T follicular helper cell (primary cell): ENCODE measurements around the gene BSG.

ENCODE experiments used
- DNase-seq: peaks from one replicate; pipeline ENCODE4 v3.0.0-alpha.2; 2020; ENCODE audit warnings: low read depth

BSG gene

DNA sequence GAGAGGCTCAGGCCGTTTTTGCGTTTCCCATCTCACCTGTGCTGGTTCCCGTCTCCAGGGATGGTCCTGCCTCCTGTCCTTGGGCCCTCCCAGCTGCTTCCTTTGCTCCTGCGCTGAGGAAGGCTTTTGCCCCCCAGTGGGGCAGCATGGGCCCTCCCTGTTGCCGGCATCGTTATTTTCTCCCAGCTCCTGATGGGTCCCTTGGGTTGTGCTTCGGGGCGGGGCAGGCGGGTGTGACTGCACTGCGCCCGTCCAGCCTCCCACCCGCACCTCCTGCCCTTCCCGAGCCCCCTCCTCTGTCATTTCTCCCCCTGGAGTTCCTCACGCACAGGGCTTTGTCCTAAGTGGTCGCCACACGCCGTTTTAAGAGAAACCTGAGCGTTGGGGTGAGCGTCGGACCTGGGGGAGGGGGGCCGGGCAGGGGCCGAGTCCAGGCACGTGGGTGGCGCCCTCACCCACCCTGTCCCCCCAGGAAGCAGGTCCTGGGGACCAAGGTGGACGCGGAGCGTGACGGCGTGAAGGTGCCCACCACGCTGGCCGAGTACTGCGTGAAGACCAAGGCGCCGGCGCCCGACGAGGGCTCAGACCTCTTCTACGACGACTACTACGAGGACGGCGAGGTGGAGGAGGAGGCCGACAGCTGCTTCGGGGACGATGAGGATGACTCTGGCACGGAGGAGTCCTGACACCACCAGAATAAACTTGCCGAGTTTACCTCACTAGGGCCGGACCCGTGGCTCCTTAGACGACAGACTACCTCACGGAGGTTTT, 31.3 kb upstream of the BSG start:
- no peak for DNase-seq

DNA sequence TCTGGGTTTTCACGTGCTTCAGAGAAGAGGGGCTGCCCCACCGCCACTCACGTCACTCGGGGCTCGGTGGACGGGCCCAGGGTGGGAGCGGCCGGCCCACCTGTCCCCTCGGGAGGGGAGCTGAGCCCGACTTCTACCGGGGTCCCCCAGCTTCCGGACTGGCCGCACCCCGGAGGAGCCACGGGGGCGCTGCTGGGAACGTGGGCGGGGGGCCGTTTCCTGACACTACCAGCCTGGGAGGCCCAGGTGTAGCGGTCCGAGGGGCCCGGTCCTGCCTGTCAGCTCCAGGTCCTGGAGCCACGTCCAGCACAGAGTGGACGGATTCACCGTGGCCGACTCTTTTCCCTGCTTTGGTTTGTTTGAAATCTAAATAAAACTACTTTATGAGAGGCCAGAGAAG, 30.7 kb upstream of the BSG start:
- no peak for DNase-seq

DNA sequence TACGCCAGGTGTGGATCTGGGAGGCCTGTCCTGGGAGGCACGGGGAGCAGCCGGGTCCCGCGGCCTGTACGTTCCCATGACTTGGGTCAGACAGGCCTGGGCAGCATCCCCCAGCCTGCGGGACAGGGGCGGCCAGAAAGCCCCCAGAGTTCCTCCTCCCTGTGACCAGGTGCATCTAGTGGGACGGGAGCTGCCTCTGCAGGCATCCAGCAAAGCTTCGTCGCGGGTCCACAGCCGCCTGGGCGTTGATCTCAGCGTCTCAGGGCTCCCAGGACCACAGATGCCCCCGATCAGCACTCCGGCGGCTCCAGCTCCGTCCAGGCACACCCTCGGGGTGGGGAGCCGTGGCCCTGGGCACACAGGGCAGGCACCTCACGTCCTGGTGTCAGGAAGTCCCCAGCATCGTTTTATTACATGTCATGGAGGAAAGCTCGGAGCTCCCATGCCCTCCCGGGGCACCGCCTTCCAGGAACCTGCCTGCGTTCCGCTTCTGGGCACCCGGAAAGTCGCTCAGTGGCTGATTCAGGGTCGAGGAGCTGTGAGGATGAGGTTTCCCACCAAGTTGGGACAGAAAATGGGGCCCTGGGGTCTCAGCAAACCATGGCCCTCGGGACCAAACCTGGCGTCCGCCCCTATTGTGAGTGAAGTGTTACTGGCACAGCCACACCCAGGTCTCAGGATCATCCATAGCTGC, 30.1 kb upstream of the BSG start:
- no peak for DNase-seq

DNA sequence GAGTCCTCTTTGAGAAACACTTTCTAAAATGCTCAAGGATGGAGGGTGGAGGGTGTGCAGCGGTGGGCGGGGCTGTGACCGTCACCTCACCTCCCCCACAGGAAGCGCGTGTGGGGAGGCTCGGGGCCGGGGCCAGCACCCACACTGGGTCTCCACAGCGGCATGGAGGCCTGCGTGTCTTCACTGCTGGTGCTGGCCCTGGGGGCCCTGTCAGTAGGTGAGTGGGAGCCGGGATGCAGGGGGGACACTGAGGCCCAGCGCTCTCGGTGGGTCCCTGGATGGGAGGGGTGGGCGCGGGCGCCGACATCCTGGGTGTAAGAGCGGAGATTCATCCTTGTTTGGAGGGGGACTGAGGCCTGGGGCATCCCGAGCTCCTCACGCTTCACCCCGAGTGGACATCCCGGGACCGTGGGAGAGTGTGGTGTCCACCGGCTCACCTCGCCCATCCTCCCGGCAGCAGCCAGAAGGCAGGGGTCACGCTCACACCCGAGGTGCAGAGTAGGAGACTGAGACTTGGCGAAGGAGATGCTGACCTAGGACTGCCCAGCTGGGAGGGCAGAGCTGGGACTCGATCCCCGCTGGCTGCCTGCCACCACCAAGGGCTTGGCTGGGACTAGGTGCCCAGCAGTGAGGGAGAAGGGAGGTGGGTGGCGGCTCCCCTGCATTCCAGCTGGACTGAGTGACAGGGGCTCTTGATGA, 28.3 kb upstream of the BSG start, which contains the start of gene GZMM:
TSS of gene GZMM (plus strand) at position 144 of the 699 bp plus-strand sequence. CDS start at position 163, 19 bp downstream.
- peak; percentile 72 for DNase-seq

DNA sequence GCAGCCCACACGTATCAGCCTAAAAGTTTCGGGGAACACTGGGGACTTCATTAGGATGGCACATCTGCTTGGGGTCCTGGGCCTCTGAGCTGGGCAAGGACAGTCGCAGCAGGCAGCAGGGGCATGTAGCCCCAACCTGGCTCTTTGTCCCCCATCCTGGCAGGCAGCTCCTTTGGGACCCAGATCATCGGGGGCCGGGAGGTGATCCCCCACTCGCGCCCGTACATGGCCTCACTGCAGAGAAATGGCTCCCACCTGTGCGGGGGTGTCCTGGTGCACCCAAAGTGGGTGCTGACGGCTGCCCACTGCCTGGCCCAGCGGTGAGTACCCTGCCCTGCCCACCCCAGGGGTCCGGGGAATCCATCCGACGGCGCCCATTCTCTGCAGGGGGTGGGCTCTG, 25.3 kb upstream of the BSG start:
- DNase-seq = no peak

DNA sequence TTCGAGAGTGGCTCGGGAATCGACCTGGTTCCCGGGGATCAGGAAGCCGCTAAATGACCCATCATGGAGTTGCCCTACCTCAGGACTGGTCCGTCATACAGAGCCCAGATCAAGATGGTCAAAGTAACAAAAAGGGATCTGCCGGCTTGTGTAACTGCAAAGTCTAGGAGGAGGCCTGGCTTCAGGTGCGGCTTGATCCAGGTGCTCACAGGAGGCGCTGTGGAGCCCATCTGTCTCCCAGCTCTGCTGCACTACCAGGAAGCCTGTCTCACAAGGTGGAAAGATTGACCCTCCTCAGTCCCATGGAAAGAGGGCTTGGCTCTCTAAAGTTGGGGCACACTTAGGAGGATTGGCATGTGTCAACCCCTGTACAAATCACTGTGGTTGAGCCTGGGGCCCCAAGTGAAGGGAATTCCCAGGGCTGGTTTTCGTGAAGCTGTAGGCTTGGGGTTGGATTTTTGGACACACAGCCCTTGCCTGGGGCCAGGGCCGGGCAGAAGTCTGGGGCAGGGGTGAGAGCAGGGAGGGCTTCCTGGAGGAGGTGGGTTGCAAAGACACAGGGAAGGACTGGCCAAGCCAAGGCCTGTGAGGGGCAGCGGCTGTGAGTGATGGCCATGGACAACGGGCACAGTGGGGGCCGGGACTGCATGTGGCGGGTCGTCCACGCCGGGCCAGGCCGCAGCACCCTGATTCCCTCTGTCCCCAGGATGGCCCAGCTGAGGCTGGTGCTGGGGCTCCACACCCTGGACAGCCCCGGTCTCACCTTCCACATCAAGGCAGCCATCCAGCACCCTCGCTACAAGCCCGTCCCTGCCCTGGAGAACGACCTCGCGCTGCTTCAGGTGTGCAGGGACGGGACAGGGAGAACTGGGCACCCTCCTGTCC, 24.3 kb upstream of the BSG start:
- no peak for DNase-seq

DNA sequence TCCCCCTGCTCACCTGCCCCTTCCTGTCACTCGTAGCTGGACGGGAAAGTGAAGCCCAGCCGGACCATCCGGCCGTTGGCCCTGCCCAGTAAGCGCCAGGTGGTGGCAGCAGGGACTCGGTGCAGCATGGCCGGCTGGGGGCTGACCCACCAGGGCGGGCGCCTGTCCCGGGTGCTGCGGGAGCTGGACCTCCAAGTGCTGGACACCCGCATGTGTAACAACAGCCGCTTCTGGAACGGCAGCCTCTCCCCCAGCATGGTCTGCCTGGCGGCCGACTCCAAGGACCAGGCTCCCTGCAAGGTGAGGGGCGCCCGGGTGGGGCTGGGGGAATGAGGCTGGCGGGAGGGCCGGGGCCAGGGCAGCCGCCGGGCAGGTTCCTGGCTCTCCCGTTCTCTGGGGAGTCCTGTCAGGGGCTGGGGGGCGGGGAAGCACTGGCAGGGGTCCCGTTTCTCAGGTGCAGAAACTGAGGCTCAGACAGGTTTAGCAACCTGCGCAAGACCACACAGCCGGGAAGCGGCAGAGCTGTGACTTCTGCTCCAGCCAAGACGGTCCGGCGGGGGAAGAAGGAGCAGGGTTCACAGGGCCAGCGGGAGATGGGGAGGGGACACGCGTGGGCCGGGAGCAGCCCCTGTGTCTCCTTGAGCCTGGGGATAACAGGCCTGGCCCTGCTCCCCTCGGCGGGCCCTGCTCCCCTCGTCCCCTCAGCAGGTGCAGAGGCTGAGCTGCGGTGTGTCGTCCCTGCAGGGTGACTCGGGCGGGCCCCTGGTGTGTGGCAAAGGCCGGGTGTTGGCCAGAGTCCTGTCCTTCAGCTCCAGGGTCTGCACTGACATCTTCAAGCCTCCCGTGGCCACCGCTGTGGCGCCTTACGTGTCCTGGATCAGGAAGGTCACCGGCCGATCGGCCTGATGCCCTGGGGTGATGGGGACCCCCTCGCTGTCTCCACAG, 23.2 kb upstream of the BSG start:
- DNase-seq = no peak

DNA sequence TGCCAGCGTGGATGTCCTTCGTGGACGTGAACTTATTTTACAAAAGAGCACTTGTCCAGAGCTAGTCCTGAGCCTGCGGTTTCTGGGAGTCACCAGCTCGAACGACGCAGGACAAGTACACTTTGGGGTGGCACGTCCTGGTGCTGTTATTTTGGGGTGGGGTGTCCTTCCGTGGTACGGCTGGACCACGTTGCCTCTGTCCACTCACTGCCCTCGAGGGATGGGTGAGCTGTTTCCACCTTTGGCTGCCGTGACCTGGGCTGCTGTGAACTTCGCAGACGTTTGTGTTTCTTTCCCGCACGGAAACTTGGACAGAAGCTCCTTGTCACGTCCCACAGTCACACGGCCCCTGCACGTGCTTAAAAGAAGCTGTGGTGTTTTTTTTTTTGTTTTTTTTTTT, 17.6 kb upstream of the BSG start:
- no peak for DNase-seq

DNA sequence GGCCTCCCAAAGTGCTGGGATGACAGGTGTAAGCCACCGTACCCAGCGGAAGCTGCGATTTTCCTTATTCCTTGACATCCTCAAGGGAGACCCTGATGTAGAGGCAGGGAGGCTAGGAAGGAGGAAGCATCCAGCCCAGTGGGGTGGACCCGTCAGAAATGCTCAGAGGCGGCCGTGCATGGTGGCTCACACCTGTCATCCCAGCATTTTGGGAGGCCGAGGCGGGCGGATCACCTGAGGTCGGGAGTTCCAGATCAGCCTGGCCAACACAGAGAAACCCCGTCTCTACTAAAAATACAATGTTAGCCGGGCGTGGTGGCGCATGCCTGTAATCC, 17.0 kb upstream of the BSG start:
- DNase-seq = no peak

DNA sequence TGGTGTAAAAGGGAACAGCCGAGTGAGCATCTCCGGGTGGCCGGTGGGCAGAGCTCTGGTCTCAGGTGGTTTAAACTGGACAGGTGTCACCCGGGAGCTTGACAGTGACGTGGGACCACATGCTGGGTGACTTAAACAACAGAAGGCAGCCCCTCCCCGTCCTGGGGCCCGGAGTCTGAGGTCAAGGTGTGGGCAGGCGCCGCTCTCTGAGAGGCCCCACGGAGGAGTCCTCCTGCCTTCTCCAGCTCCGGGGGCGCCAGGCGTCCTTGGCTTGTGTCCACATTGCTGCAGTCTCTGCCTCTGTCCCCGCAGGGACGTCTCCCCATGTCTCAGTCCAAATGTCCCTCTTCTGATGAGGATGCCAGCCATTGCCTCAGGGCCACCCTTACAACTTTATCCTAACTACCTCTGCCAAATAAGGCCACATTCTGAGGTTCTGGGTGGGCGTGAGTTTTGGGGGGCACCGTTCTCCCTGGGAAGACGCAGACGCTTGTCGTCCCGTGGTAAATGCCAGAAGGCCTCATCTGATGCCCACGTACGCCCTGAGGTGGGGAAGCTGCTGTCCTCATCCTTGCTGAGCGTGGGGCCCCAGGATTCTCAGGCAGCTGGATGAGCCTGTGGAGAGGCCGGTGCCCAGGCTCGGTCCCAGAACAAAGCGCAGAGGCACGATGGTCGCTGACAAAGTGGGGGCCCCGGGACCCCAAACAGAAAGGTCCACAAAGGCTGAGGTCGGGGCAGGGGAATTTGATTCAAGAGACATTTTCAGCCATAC, 15.6 kb upstream of the BSG start:
- DNase-seq = no peak

DNA sequence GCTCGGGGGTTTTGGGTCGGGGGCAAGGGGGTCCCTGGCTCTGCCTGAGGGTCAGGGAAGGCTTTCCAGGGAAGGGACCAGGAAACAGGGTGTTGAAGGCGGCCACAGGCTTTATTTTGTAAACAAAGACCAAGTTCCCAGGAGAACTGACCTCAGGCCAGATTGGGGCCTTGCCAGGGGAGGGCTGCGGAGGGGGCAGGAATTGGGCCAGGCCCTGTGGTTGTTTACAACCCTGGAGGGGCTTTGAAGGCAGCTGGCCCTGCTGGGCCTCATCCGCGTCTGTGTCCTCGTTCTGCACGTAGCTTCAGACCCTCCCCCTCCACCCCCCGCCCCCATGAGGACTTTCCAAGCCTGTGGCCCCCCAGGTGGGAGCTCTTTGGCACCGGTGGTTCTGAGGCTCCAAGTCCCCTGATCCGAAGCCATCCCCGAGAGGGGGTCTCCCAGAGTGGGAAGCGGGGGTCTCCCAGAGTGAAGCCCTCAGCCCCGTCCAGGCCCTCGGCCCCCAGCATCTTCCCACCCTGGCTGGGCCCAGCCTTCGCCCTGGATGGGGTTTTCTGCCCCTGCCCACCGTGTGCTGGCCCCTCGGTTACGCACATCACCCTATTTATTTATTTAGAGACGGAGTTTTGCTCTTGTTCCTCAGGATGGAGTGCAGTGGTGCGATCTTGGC, 13.5 kb upstream of the BSG start:
- DNase-seq = no peak

DNA sequence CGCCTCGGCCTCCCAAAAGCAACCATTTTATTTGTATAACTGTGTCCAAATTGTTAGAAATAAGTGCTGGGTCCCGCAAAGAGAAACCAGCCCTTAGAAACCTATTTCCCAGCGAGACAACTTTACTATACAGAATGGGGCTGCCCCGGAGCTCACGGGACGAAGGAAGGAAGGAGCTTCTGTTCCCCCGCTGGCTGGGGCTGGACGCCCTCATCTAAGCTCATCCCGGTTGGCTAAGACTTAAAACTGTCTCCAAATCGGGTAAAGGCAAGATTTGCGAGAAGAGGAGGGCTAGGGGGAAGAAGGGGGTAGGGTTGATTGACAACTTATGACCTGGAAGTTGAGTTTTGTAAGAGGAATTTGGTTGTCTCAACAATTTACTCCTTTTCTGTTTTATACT, 12.3 kb upstream of the BSG start:
- no peak for DNase-seq

DNA sequence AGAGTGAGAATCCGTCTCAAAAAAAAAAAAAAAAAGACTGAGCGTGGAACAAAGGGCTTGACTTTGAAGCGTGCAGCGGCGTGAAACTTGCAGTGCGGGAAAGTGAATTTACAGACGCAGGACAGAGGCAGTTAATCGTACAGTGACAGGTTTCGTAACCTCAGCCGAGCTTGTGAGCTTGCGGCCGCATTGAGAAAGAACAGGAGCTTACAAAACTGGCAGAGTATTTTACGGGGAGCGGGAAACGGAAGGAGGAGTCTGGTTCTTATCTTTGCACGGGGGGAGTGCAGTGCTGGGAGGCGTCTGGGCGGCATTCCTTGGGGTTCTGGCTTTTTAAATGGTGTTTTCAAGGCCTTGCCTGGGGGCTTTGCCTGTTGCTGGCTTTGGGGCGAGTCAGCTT, 6.0 kb upstream of the BSG start:
- DNase-seq = no peak

DNA sequence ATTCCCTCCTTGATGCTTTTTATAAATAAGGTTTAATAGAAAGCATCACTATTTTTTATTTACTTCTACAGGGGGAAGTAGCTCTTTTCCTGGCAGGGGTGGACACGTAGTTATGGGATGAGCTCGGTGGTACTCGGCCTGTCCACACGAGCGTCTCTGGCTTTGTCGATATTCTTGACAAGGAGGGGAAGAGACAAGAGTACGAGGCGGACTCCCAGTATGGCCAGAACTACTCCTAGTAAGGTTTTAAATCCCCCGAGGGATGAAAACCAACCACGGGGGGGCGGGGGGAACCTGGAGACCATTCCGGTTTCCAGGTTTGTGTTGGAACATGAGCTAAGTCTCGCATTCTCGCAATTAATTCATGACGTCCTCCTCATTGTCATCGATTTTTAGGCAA, 5.6 kb upstream of the BSG start:
- no peak for DNase-seq

DNA sequence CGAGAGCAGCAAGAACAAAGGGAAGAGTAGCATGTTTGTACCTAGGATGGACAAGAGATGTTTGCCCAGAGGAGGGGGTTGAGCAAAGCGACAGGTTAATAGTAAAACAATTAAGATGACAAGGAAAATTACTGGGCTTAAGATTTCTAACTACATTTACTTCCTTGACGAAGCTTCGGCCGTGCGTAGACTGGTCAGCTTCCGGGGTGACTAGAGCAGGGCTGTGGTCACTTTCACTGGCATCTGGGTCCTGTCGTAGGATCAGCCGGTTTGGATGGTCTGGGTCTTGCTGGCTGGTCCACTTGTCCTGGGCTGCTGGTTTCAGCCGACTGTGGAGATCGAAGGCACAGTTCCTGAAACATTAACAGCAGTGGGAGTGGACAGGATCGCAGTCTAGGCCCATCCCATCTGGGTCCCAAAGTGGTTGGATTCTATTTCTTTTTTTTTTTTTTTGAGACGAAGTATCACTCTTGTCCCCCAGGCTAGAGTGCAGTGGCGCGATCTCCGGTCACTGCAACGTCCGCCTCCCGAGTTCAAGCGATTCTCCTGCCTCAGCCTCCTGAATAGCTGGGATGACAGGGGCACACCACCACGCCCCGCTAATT, 5.0 kb upstream of the BSG start:
- DNase-seq = no peak

DNA sequence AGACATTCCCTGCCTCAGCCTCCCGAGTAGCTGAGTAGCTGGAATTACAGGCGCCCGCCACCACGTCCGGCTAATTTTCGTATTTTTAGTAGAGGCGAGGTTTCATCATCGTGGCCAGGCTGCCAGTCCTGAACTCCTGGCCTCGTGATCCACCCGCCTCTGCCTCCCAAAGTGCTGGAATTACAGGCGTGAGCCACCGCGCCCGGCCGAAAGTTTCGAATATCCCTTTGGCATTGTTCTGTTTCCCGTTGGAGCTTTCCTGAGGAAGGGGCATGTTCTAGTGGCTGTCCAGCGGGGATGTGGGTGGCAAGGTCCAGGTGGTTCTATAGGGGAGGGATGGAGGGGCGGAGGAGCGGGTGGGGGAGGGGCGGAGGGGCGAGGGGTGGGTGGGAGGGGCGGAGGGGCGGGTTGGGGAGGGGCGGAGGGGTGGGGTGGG, 2.1 kb upstream of the BSG start:
- no peak for DNase-seq

DNA sequence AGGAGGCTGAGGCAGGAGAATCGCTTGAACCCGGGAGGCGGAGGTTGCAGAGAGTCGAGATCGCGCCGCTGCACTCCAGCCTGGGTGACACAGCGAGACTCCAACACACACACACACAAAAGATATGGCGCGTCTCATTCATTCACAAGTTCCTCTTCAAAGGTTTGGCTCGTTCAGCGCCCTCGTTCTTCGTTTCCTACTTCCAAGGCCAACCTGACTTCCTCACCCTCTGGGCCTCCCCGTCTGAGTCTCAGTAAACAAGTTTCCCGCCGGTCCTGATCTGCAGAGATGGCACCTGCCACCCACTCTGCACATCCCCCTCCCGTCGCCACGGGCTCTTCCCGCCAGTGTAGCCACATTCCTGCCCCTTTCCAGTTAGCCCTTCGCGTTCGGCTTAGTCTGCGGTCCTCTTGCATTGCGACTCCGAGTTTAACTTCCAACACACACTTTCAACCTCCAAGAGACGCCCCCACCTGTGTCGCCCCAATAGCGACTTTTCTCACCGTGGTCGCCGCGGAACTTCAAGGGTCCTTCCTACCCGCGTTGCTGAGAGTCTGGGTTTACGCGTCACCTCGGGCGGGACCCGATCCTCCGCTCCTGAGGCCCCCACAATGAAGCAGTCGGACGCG, 1.3 kb upstream of the BSG start:
- DNase-seq = peak; percentile 55

DNA sequence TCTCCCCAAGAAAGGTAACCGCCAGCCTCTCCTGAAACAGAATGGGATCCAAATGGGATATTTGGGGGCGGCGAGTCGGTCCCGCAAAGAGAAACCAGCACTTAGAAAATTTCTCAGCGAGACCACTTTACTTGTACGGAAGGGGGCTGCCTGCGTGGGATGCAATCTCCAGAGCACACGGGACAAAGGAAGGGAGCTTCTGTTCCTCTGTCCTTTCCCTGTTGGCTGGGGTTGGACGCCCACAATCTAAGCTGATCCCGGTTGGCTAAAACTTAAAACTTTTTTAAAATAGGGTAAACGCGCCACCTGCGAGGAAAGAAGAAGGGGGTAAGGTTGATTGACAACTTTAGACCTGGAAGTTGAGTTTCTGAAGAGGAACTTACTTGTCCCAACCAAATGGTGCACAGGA, 826 bp upstream of the BSG start:
- peak; percentile 25 for DNase-seq
